ENCODE results near the gene MORN1.

MORN1 gene

GRCh38 chr1:2339206-2340085 is 51.9 kb downstream of the MORN1 start:
- no peak overlapping the region for H3K27ac ChIP-seq (replicated peaks; ENCODE audit: low read length)
- no CpG with 5 or more reads among the region's 45 CpGs for WGBS, 2 donors (ENCODE audit: extremely low coverage in 2 of 2, insufficient read length in 2 of 2, insufficient replicate concordance in 1 of 2)

GRCh38 chr1:2337501-2337900 is 53.9 kb downstream of the MORN1 start:
- WGBS, 2 donors (ENCODE audit: extremely low coverage in 2 of 2, insufficient read length in 2 of 2, insufficient replicate concordance in 1 of 2) = no CpG with 5 or more reads among the region's 10 CpGs
- DNase-seq (ENCODE audit: low spot score) = no peak

More at GRCh38 chr1:2339206-2340085, 51.9 kb downstream of the MORN1 start:
- peak overlapping the region; percentile 30 for H3K9ac ChIP-seq (ENCODE audit: low read depth, low read length, poor library complexity)
- H3K4me2 ChIP-seq (ENCODE audit: insufficient read depth, low read length, poor library complexity, severe bottlenecking) = no peak overlapping the region
- H2AFZ ChIP-seq (ENCODE audit: low read length) = no peak overlapping the region
- no peak overlapping the region for H3K4me3 ChIP-seq (ENCODE audit: low read length in 2 of 2)
- no peaks in the 10 kb centered on the region for H3K9me3 ChIP-seq (replicated peaks in 1 of 2; ENCODE audit: control insufficient read depth in 2 of 2, insufficient read depth in 1 of 2, low read depth in 1 of 2, low read length in 2 of 2)
- H3K79me1 ChIP-seq (ENCODE audit: low read depth, low read length) = no peaks in the 10 kb centered on the region
- H3K4me1 ChIP-seq (ENCODE audit: control insufficient read depth in 2 of 2, insufficient read depth in 1 of 2, low read depth in 1 of 2, low read length in 2 of 2) = peaks cover 1 to 11% of the 10 kb centered on the region in 2 donors
- H3K4ac ChIP-seq (ENCODE audit: low read length) = peak overlapping the region; percentile 41
- H4K8ac ChIP-seq (ENCODE audit: low read depth, low read length) = no peak overlapping the region
- no peak overlapping the region for H4K91ac ChIP-seq (ENCODE audit: low read depth, low read length, poor library complexity)
- H2BK5ac ChIP-seq (ENCODE audit: low read length) = peak overlapping the region; percentile 82
- H3K14ac ChIP-seq (ENCODE audit: low read length) = peak overlapping the region; percentile 82
- H3K27me3 ChIP-seq (ENCODE audit: control insufficient read depth in 3 of 3, insufficient read depth in 3 of 3, low read depth in 1 of 3, low read length in 3 of 3) = no peaks in the 10 kb centered on the region
- peak overlapping the region; percentile 1 for H2BK120ac ChIP-seq (ENCODE audit: low read depth, low read length)
- peak overlapping the region; percentile 76 for H3K18ac ChIP-seq (ENCODE audit: low read length)
- H2AK5ac ChIP-seq (ENCODE audit: low read depth, low read length) = peak overlapping the region; percentile 99
- no peak for DNase-seq (ENCODE audit: low spot score)
- peak overlapping the region; percentile 93 for H2BK12ac ChIP-seq (ENCODE audit: low read length)
- no peaks in the 10 kb centered on the region for H3K36me3 ChIP-seq (replicated peaks in 1 of 2; ENCODE audit: control insufficient read depth in 2 of 2, insufficient read depth in 2 of 2, low read length in 2 of 2)
- H3K23ac ChIP-seq (ENCODE audit: low read depth, low read length, poor library complexity) = peak overlapping the region; percentile 78
- peak overlapping the region; percentile 81 for H2BK15ac ChIP-seq (ENCODE audit: low read length)

DNA sequence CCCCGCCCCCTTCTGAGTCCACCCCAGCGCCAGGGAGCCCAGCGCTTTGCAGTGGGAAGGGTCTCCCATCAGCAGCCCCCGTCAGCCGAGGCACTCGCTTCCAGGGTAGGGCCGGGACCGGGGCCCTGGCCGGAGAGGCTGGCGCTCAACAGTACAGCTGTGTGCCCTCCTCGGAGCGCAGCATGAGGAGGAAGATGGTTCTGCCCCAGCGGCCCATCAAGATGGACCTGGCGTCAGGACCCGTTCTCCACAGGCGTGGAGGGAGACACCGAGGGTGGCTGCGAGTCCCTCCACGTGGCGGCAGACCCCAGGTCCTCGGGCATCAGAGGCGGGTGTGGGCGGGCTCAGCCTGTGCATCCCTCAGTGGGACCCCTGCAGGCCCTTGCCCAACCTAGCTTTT is 54.3 kb downstream of the MORN1 start:
- H3K27me3 ChIP-seq (ENCODE audit: control insufficient read depth in 3 of 3, insufficient read depth in 3 of 3, low read depth in 1 of 3, low read length in 3 of 3) = no peaks in the 10 kb centered on the region
- no peak for DNase-seq (ENCODE audit: low spot score)
- H2BK15ac ChIP-seq (ENCODE audit: low read length) = peak overlapping the region; percentile 93
- H3K4me2 ChIP-seq (ENCODE audit: insufficient read depth, low read length, poor library complexity, severe bottlenecking) = no peak overlapping the region
- H2BK120ac ChIP-seq (ENCODE audit: low read depth, low read length) = no peak overlapping the region
- H2AK5ac ChIP-seq (ENCODE audit: low read depth, low read length) = peak overlapping the region; percentile 98
- no peaks in the 10 kb centered on the region for H3K9me3 ChIP-seq (replicated peaks in 1 of 2; ENCODE audit: control insufficient read depth in 2 of 2, insufficient read depth in 1 of 2, low read depth in 1 of 2, low read length in 2 of 2)
- peak overlapping the region; percentile 58 for H3K14ac ChIP-seq (ENCODE audit: low read length)
- H4K8ac ChIP-seq (ENCODE audit: low read depth, low read length) = no peak overlapping the region
- no peak overlapping the region for H3K4ac ChIP-seq (ENCODE audit: low read length)
- H3K23ac ChIP-seq (ENCODE audit: low read depth, low read length, poor library complexity) = peak overlapping the region; percentile 6
- H2AFZ ChIP-seq (ENCODE audit: low read length) = no peak overlapping the region
- peak overlapping the region; percentile 87 for H3K18ac ChIP-seq (ENCODE audit: low read length)
- no peak overlapping the region for H3K27ac ChIP-seq (replicated peaks; ENCODE audit: low read length)
- no peak overlapping the region for H3K4me3 ChIP-seq (ENCODE audit: low read length in 2 of 2)
- peak overlapping the region; percentile 47 for H2BK12ac ChIP-seq (ENCODE audit: low read length)
- WGBS, 2 donors (ENCODE audit: extremely low coverage in 2 of 2, insufficient read length in 2 of 2, insufficient replicate concordance in 1 of 2) = no CpG with 5 or more reads among the region's 23 CpGs
- H2BK5ac ChIP-seq (ENCODE audit: low read length) = peak overlapping the region; percentile 60
- no peaks in the 10 kb centered on the region for H3K36me3 ChIP-seq (replicated peaks in 1 of 2; ENCODE audit: control insufficient read depth in 2 of 2, insufficient read depth in 2 of 2, low read length in 2 of 2)
- peaks cover 1 to 13% of the 10 kb centered on the region in 2 donors for H3K4me1 ChIP-seq (ENCODE audit: control insufficient read depth in 2 of 2, insufficient read depth in 1 of 2, low read depth in 1 of 2, low read length in 2 of 2)
- H3K9ac ChIP-seq (ENCODE audit: low read depth, low read length, poor library complexity) = no peak overlapping the region
- no peak overlapping the region for H4K91ac ChIP-seq (ENCODE audit: low read depth, low read length, poor library complexity)
- H3K79me1 ChIP-seq (ENCODE audit: low read depth, low read length) = no peaks in the 10 kb centered on the region

More at GRCh38 chr1:2337501-2337900, 53.9 kb downstream of the MORN1 start:
- Histone ChIP-seq H3K23ac (ENCODE audit: low read depth, low read length, poor library complexity) (peak overlapping the region; percentile 58), H4K8ac (ENCODE audit: low read depth, low read length) (no peak overlapping the region), H3K18ac (ENCODE audit: low read length) (peak overlapping the region; percentile 81), H2BK120ac (ENCODE audit: low read depth, low read length) (no peak overlapping the region), H3K9me3 (replicated peaks in 1 of 2; ENCODE audit: control insufficient read depth in 2 of 2, insufficient read depth in 1 of 2, low read depth in 1 of 2, low read length in 2 of 2) (no peaks in the 10 kb centered on the region), H2AFZ (ENCODE audit: low read length) (no peak overlapping the region), H3K4ac (ENCODE audit: low read length) (no peak overlapping the region), H3K36me3 (replicated peaks in 1 of 2; ENCODE audit: control insufficient read depth in 2 of 2, insufficient read depth in 2 of 2, low read length in 2 of 2) (no peaks in the 10 kb centered on the region), H3K4me2 (ENCODE audit: insufficient read depth, low read length, poor library complexity, severe bottlenecking) (no peak overlapping the region), H2BK5ac (ENCODE audit: low read length) (peak overlapping the region; percentile 60), H2BK12ac (ENCODE audit: low read length) (peak overlapping the region; percentile 47), H3K27me3 (ENCODE audit: control insufficient read depth in 3 of 3, insufficient read depth in 3 of 3, low read depth in 1 of 3, low read length in 3 of 3) (no peaks in the 10 kb centered on the region), H3K79me1 (ENCODE audit: low read depth, low read length) (no peaks in the 10 kb centered on the region), H3K4me3 (ENCODE audit: low read length in 2 of 2) (no peak overlapping the region), H2AK5ac (ENCODE audit: low read depth, low read length) (peak overlapping the region; percentile 98), H4K91ac (ENCODE audit: low read depth, low read length, poor library complexity) (no peak overlapping the region), H3K4me1 (ENCODE audit: control insufficient read depth in 2 of 2, insufficient read depth in 1 of 2, low read depth in 1 of 2, low read length in 2 of 2) (peaks cover 1 to 13% of the 10 kb centered on the region in 2 donors), H2BK15ac (ENCODE audit: low read length) (peak overlapping the region; percentile 93), H3K9ac (ENCODE audit: low read depth, low read length, poor library complexity) (no peak overlapping the region), H3K27ac (replicated peaks; ENCODE audit: low read length) (no peak overlapping the region), H3K14ac (ENCODE audit: low read length) (no peak overlapping the region)

GRCh38 chr1:2336499-2336898 is 54.9 kb downstream of the MORN1 start:
- H3K36me3 ChIP-seq (replicated peaks in 1 of 2; ENCODE audit: control insufficient read depth in 2 of 2, insufficient read depth in 2 of 2, low read length in 2 of 2) = no peaks in the 10 kb centered on the region
- no peak for DNase-seq (ENCODE audit: low spot score)
- H2AK5ac ChIP-seq (ENCODE audit: low read depth, low read length) = peak overlapping the region; percentile 98
- H4K8ac ChIP-seq (ENCODE audit: low read depth, low read length) = no peak overlapping the region
- peak overlapping the region; percentile 85 for H3K18ac ChIP-seq (ENCODE audit: low read length)
- no peaks in the 10 kb centered on the region for H3K9me3 ChIP-seq (replicated peaks in 1 of 2; ENCODE audit: control insufficient read depth in 2 of 2, insufficient read depth in 1 of 2, low read depth in 1 of 2, low read length in 2 of 2)
- peak overlapping the region; percentile 58 for H3K14ac ChIP-seq (ENCODE audit: low read length)
- H3K27ac ChIP-seq (replicated peaks; ENCODE audit: low read length) = no peak overlapping the region
- no peak overlapping the region for H2BK120ac ChIP-seq (ENCODE audit: low read depth, low read length)
- no peak overlapping the region for H2AFZ ChIP-seq (ENCODE audit: low read length)
- no peak overlapping the region for H3K4me3 ChIP-seq (ENCODE audit: low read length in 2 of 2)
- H3K79me1 ChIP-seq (ENCODE audit: low read depth, low read length) = no peaks in the 10 kb centered on the region
- H3K4ac ChIP-seq (ENCODE audit: low read length) = peak overlapping the region; percentile 85
- H2BK5ac ChIP-seq (ENCODE audit: low read length) = peak overlapping the region; percentile 82
- H4K91ac ChIP-seq (ENCODE audit: low read depth, low read length, poor library complexity) = no peak overlapping the region
- peaks cover 1 to 13% of the 10 kb centered on the region in 2 donors for H3K4me1 ChIP-seq (ENCODE audit: control insufficient read depth in 2 of 2, insufficient read depth in 1 of 2, low read depth in 1 of 2, low read length in 2 of 2)
- H2BK12ac ChIP-seq (ENCODE audit: low read length) = peak overlapping the region; percentile 73
- no CpG with 5 or more reads among the region's 11 CpGs for WGBS, 2 donors (ENCODE audit: extremely low coverage in 2 of 2, insufficient read length in 2 of 2, insufficient replicate concordance in 1 of 2)
- peak overlapping the region; percentile 63 for H3K9ac ChIP-seq (ENCODE audit: low read depth, low read length, poor library complexity)
- peak overlapping the region; percentile 6 for H3K23ac ChIP-seq (ENCODE audit: low read depth, low read length, poor library complexity)
- H3K4me2 ChIP-seq (ENCODE audit: insufficient read depth, low read length, poor library complexity, severe bottlenecking) = no peak overlapping the region
- H3K27me3 ChIP-seq (ENCODE audit: control insufficient read depth in 3 of 3, insufficient read depth in 3 of 3, low read depth in 1 of 3, low read length in 3 of 3) = no peaks in the 10 kb centered on the region
- peak overlapping the region; percentile 93 for H2BK15ac ChIP-seq (ENCODE audit: low read length)
